ENCODE results near the gene LHFPL2.
A peak's percentile ranks its signal among the peaks of the same experiment; 100 is the strongest.

Gene LHFPL2

DNA sequence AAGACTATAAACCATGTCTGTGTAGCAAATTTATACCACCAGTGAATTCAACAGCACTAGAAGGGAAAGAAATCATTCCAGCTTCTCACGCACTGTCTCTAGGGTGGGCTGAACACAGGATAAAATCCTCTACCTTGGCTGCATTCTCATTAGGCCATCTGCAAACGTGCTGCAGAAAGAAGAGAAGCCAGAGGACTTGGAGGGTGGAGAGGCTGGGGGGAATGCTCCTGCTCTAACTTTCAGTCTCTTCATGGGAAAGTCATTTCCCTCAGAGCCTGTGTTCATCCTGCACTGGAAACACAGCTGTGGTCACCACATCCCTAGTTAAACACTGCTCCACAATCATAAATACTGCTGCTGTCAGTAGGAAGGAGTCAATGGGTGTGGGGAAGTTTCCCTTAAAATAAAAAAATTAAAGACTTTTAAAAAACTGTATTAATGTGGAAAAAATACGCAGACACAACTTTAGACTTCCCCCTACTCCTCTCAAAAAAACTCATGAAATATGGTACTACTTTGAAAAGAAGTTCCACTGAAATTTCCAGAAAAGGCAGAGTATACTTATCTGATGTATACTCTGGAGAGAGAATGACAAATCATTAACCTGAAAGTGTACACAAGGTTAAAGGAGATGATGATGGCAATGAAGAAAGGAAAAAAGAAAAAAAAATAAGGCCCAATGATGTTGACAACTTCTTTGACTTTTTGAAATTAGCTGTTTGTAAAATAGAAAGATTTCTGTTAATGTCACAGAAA lies 46.8 kb downstream of the LHFPL2 start:
- Histone ChIP-seq H3K36me3 (ENCODE audit: control insufficient read depth in 5 of 5, insufficient read depth in 5 of 5, low read length in 5 of 5) (no peaks in the 10 kb centered on the region), H3K4me3 (ENCODE audit: low read depth in 1 of 5, low read length in 5 of 5) (no peak overlapping the region), H3K27me3 (ENCODE audit: control insufficient read depth in 5 of 5, insufficient read depth in 4 of 5, low read length in 5 of 5) (no peaks in the 10 kb centered on the region), H3K9me3 (ENCODE audit: control insufficient read depth in 5 of 5, low read length in 5 of 5) (no peaks in the 10 kb centered on the region), H3K9ac (ENCODE audit: low read length in 5 of 5) (no peak overlapping the region), H3K4me1 (ENCODE audit: control insufficient read depth in 5 of 5, insufficient read depth in 5 of 5, low read length in 5 of 5) (peaks cover 7 to 18% (median 17%) of the 10 kb centered on the region in 5 donors), H3K27ac (ENCODE audit: low read depth, low read length) (no peak overlapping the region)

DNA sequence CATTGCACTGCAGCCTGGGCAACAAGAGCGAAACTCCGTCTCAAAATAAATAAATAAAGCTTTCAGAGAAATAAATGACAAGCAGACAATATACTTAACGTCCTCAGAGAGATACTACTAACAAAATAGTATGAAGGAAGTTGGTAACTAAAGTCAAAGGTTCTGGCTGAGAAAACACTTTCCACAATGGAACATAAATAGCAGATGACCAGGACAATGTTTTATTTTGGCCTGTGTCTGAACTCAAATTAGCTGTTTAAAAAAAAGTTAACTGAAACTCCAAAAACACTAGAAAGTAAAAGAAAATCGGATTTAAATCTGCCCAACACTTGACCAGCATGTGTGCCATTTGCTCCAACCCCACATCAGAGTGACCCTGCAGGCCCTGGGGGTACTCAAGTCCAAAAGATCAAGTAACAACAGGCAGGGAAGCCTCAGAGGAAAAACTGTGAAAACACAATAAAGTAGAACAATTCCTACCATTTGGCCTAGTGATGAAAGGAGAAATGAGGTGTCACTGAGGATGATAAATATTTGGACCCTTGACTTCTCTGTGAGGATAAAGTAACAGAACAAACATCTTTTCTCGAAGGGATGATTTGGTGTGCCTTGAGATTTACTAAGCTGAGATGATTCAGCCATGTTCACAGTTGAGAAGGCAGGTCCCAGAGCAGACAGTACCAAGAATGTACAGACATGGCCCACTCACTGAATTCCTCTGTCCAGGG lies 47.7 kb downstream of the LHFPL2 start:
- no peak overlapping the region for H3K9ac ChIP-seq (ENCODE audit: low read length in 5 of 5)
- H3K36me3 ChIP-seq (ENCODE audit: control insufficient read depth in 5 of 5, insufficient read depth in 5 of 5, low read length in 5 of 5) = no peaks in the 10 kb centered on the region
- H3K4me1 ChIP-seq (ENCODE audit: control insufficient read depth in 5 of 5, insufficient read depth in 5 of 5, low read length in 5 of 5) = peaks cover 3 to 18% (median 8%) of the 10 kb centered on the region in 5 donors
- H3K4me3 ChIP-seq (ENCODE audit: low read depth in 1 of 5, low read length in 5 of 5) = no peak overlapping the region
- H3K9me3 ChIP-seq (ENCODE audit: control insufficient read depth in 5 of 5, low read length in 5 of 5) = no peaks in the 10 kb centered on the region
- H3K27ac ChIP-seq (ENCODE audit: low read depth, low read length) = peak overlapping the region; percentile 19
- H3K27me3 ChIP-seq (ENCODE audit: control insufficient read depth in 5 of 5, insufficient read depth in 4 of 5, low read length in 5 of 5) = no peaks in the 10 kb centered on the region

DNA sequence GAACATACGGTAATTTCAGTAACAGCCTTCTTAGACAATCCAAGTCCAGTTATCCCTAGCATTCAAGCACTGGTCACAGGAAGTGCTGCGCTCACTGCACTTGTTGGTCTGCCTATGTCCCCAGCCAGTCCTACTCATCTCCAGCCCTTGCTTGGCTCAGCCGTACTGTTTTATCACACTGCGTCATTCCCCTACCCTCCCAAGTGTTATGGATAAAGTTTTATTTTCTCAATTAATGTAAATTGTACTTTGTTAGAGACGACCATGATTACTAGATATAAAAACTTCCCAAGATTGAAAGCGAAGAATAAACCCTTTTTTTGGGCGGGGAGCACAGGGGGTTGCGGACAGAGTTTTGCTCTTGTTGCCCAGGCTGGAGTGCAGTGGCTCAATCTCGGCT lies 49.6 kb downstream of the LHFPL2 start:
- Histone ChIP-seq H3K27ac (ENCODE audit: low read depth, low read length) (no peak overlapping the region), H3K4me1 (ENCODE audit: control insufficient read depth in 5 of 5, insufficient read depth in 5 of 5, low read length in 5 of 5) (peaks cover 19 to 36% (median 20%) of the 10 kb centered on the region in 5 donors), H3K27me3 (ENCODE audit: control insufficient read depth in 5 of 5, insufficient read depth in 4 of 5, low read length in 5 of 5) (no peaks in the 10 kb centered on the region), H3K9ac (ENCODE audit: low read length in 5 of 5) (no peak overlapping the region), H3K36me3 (ENCODE audit: control insufficient read depth in 5 of 5, insufficient read depth in 5 of 5, low read length in 5 of 5) (no peaks in the 10 kb centered on the region), H3K4me3 (ENCODE audit: low read depth in 1 of 5, low read length in 5 of 5) (no peak overlapping the region), H3K9me3 (ENCODE audit: control insufficient read depth in 5 of 5, low read length in 5 of 5) (no peaks in the 10 kb centered on the region)

DNA sequence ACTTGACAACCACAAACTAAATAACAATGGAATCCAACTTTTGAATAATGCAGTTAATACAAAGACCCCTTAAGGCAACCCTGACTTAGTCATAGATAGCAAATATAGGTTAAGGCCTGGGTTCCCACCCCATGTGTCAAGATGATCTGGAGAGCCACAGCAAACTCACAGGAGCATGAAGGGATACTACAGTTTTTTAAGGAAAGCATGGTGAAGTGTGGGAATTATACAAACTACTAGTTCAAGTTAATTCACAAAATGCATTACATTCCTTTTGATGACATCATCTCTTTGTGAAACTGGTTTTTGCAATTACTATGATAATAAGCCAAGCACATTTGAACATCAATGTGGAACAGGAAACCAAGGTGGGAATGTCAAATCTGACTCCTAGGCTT lies 50.6 kb downstream of the LHFPL2 start:
- Histone ChIP-seq H3K4me3 (ENCODE audit: low read depth in 1 of 5, low read length in 5 of 5) (no peak overlapping the region), H3K36me3 (ENCODE audit: control insufficient read depth in 5 of 5, insufficient read depth in 5 of 5, low read length in 5 of 5) (no peaks in the 10 kb centered on the region), H3K9me3 (ENCODE audit: control insufficient read depth in 5 of 5, low read length in 5 of 5) (no peaks in the 10 kb centered on the region), H3K4me1 (ENCODE audit: control insufficient read depth in 5 of 5, insufficient read depth in 5 of 5, low read length in 5 of 5) (peaks cover 19 to 41% (median 29%) of the 10 kb centered on the region in 5 donors), H3K27me3 (ENCODE audit: control insufficient read depth in 5 of 5, insufficient read depth in 4 of 5, low read length in 5 of 5) (no peaks in the 10 kb centered on the region), H3K27ac (ENCODE audit: low read depth, low read length) (no peak overlapping the region), H3K9ac (ENCODE audit: low read length in 5 of 5) (no peak overlapping the region)

DNA sequence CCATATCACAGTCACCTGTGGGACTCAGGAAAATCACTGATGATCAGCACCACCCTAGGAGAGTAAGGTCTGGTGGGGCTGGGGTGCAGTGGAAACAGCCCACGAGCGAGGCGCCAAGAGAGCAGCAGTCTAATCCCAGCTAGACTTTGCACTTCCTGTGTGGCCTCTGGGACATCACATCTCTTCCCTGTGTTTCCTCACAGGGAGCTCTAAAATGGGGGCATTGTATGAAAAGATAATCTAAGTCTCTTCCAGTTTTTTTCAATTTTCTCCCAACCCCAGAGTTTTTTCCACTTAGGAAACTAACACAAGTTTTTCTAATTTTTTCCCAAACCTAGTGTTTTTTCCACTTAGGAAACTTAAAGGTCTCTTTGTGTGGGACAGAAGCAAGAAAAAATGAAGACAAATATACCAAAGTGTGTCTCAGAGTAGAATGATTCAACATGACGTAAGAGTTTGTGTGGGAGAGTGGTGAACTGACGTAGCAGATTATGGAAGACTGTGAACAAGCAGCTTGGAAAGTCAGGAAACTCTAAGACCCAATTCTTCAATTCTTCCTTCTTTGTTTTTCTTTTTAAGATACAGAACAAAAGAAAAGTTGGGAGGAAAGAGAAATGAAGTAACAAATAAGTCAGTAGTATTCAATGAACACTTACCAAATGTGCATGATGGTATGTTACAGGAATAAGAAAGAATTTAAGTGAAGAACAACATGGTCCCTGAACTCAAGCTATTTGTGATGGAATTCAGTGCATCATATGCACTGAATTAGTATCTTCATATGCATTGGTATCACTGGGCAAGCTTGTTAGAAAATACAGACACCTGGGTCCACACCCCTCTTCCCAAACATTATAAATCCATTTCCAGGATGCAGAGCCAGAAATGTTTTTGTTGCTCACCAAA lies 51.3 kb downstream of the LHFPL2 start:
- Histone ChIP-seq H3K36me3 (ENCODE audit: control insufficient read depth in 5 of 5, insufficient read depth in 5 of 5, low read length in 5 of 5) (no peaks in the 10 kb centered on the region), H3K27me3 (ENCODE audit: control insufficient read depth in 5 of 5, insufficient read depth in 4 of 5, low read length in 5 of 5) (no peaks in the 10 kb centered on the region), H3K4me1 (ENCODE audit: control insufficient read depth in 5 of 5, insufficient read depth in 5 of 5, low read length in 5 of 5) (peaks cover 19 to 41% (median 33%) of the 10 kb centered on the region in 5 donors), H3K9me3 (ENCODE audit: control insufficient read depth in 5 of 5, low read length in 5 of 5) (no peaks in the 10 kb centered on the region), H3K9ac (ENCODE audit: low read length in 5 of 5) (no peak overlapping the region), H3K4me3 (ENCODE audit: low read depth in 1 of 5, low read length in 5 of 5) (no peak overlapping the region), H3K27ac (ENCODE audit: low read depth, low read length) (no peak overlapping the region)

DNA sequence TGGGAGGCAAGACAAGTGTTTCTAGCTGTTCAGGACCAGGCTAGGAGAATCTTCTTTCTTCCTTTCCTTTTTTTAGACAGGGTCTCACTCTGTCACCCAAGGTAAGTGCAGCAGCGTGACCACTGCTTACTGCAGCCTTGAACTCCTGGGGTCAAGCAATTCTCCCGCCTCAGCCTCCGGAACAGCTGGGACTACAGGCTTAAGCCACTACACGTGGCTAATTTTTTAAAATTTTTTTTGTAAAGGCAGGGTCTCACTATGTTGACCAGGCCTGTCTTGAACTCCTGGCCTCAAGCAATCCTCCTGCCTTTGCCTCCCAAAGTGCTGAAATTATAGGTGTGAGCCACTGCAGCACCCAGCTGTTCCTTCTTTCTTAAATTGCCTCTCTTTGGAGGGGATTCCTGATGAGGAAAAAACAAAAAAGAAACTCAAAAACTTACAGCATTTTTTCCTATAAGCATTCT lies 53.1 kb downstream of the LHFPL2 start:
- Histone ChIP-seq H3K4me1 (ENCODE audit: control insufficient read depth in 5 of 5, insufficient read depth in 5 of 5, low read length in 5 of 5) (peaks cover 17 to 50% (median 35%) of the 10 kb centered on the region in 5 donors), H3K36me3 (ENCODE audit: control insufficient read depth in 5 of 5, insufficient read depth in 5 of 5, low read length in 5 of 5) (no peaks in the 10 kb centered on the region), H3K9ac (ENCODE audit: low read length in 5 of 5) (peak overlapping the region in 1 of 5 donors; percentile 13), H3K27ac (ENCODE audit: low read depth, low read length) (peak overlapping the region; percentile 20), H3K4me3 (ENCODE audit: low read depth in 1 of 5, low read length in 5 of 5) (no peak overlapping the region), H3K27me3 (ENCODE audit: control insufficient read depth in 5 of 5, insufficient read depth in 4 of 5, low read length in 5 of 5) (no peaks in the 10 kb centered on the region), H3K9me3 (ENCODE audit: control insufficient read depth in 5 of 5, low read length in 5 of 5) (no peaks in the 10 kb centered on the region)

DNA sequence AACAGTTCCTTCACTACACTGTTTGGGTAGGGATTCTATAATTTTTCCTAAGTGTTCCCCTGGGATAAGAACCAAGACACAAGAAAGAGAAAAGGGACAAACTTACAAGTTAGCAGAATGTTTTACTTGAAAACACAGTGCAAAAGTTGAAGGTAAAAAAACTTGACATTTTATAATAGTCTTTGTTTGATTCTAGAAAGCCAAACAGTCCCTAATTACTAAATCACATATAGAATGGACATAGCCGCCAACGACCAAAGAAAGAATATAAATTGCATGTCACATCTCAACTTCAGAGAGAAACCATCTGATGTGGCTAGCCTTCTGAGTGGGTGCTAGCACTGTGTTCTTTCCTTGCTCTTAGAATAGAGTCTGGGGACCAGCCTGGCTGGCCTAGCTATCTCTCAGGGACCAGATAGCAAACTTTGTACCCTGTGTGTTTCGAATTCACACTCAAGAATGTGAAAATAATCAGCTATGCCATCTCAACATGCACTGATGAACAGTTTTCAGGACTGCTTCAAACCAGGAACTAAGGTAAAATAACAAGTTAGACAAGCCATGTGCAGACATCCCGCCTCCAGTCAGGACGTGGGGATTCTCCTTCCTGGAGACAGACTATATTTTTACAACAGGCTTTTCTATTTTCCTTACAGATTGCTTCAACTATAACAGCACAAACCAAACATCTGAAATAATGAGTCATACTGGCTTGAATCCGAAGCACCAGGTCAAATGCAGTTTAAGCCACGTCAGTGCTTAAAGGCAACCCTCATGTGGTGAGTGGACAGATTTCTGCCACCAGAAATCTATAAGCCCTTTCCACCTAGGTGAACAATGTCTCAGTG lies 53.7 kb downstream of the LHFPL2 start:
- Histone ChIP-seq H3K9me3 (ENCODE audit: control insufficient read depth in 5 of 5, low read length in 5 of 5) (no peaks in the 10 kb centered on the region), H3K4me1 (ENCODE audit: control insufficient read depth in 5 of 5, insufficient read depth in 5 of 5, low read length in 5 of 5) (peaks cover 17 to 56% (median 37%) of the 10 kb centered on the region in 5 donors), H3K9ac (ENCODE audit: low read length in 5 of 5) (peak overlapping the region in 1 of 5 donors; percentile 13), H3K36me3 (ENCODE audit: control insufficient read depth in 5 of 5, insufficient read depth in 5 of 5, low read length in 5 of 5) (no peaks in the 10 kb centered on the region), H3K4me3 (ENCODE audit: low read depth in 1 of 5, low read length in 5 of 5) (no peak overlapping the region), H3K27ac (ENCODE audit: low read depth, low read length) (peak overlapping the region; percentile 20), H3K27me3 (ENCODE audit: control insufficient read depth in 5 of 5, insufficient read depth in 4 of 5, low read length in 5 of 5) (no peaks in the 10 kb centered on the region)

DNA sequence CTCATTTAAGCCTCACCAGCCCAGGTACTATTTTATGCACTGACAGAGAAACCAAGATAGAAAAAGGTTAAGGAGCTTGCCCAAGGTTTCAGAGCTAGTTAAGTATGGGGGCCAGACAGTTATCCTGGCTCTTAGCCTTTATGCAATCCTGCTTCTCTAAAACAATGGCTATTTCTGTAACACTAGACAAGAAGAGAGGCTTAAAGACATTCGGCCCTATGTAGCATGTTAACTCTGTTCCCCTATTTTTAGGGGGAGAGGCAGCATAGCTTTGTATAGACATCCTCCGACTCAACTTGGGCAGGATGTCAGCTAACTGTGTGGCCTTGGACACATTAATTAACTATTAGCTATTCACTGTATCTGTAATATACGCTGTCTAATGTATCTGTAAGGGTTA lies 54.6 kb downstream of the LHFPL2 start:
- Histone ChIP-seq H3K27ac (ENCODE audit: low read depth, low read length) (peak overlapping the region; percentile 10), H3K36me3 (ENCODE audit: control insufficient read depth in 5 of 5, insufficient read depth in 5 of 5, low read length in 5 of 5) (no peaks in the 10 kb centered on the region), H3K4me3 (ENCODE audit: low read depth in 1 of 5, low read length in 5 of 5) (no peak overlapping the region), H3K9ac (ENCODE audit: low read length in 5 of 5) (no peak overlapping the region), H3K9me3 (ENCODE audit: control insufficient read depth in 5 of 5, low read length in 5 of 5) (no peaks in the 10 kb centered on the region), H3K4me1 (ENCODE audit: control insufficient read depth in 5 of 5, insufficient read depth in 5 of 5, low read length in 5 of 5) (peaks cover 17 to 60% (median 41%) of the 10 kb centered on the region in 5 donors), H3K27me3 (ENCODE audit: control insufficient read depth in 5 of 5, insufficient read depth in 4 of 5, low read length in 5 of 5) (no peaks in the 10 kb centered on the region)

DNA sequence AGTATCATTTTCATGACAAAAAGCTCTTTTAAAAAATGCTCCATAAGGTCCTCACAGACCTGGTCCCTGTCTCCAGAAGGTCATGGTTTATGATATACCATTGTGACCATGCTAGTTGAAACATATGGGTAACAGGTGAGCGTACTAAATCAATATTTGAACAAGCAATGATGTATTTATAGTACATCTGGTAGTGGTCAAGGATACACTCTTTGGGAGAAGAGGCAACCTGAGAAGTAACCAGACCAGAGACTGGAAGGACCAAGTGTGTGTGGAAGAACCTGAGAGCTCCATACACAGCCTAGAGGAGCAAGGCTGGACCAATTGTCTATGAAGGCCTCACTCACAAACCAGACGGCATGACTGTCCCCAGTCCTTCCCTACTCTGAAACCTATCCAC lies 55.1 kb downstream of the LHFPL2 start:
- Histone ChIP-seq H3K9ac (ENCODE audit: low read length in 5 of 5) (no peak overlapping the region), H3K36me3 (ENCODE audit: control insufficient read depth in 5 of 5, insufficient read depth in 5 of 5, low read length in 5 of 5) (no peaks in the 10 kb centered on the region), H3K4me1 (ENCODE audit: control insufficient read depth in 5 of 5, insufficient read depth in 5 of 5, low read length in 5 of 5) (peaks cover 17 to 62% (median 41%) of the 10 kb centered on the region in 5 donors), H3K4me3 (ENCODE audit: low read depth in 1 of 5, low read length in 5 of 5) (no peak overlapping the region), H3K27ac (ENCODE audit: low read depth, low read length) (no peak overlapping the region), H3K9me3 (ENCODE audit: control insufficient read depth in 5 of 5, low read length in 5 of 5) (no peaks in the 10 kb centered on the region), H3K27me3 (ENCODE audit: control insufficient read depth in 5 of 5, insufficient read depth in 4 of 5, low read length in 5 of 5) (no peaks in the 10 kb centered on the region)

Measured in subcutaneous abdominal adipose tissue (tissue), 5 donors.